Epithelial cell of esophagus (primary cell): ENCODE results near the gene TPI1.

Experiments
- DNase-seq: peaks from one replicate; pipeline ENCODE4 v3.0.0; 2010; ENCODE audit warnings: low read depth
- H3K4me3 ChIP-seq: 2 replicates; pipeline ENCODE4 v1.5.1; 2011; ENCODE audit warnings: mild to moderate bottlenecking, low read length, control low read depth
- CTCF ChIP-seq: IDR thresholded peaks from 2 replicates; pipeline ENCODE4 v1.5.1; 2011; ENCODE audit warnings: low read depth, mild to moderate bottlenecking, low read length, control low read depth, inconsistent platforms; ENCODE audit not compliant: insufficient read depth; ENCODE audit errors: missing control alignments

TPI1 gene

GRCh38 chr12:6914246-6914946 lies 47.1 kb downstream of the TPI1 start, which contains the start of gene ENO2:
TSS of gene ENO2 (plus strand) at chr12:6914580. CDS start at chr12:6915833, 1,253 bp downstream.
- peak; percentile 63 for DNase-seq
- no peak for TF ChIP-seq CTCF
- peak within 1 kb of the TSS; percentile 38 for H3K4me3 ChIP-seq

- H3K4me3 ChIP-seq = peak overlapping the region; percentile 38
Observed at GRCh38 chr12:6914947-6915788, 47.8 kb downstream of the TPI1 start.

GRCh38 chr12:6915789-6916285 lies 48.5 kb downstream of the TPI1 start:
- no peak for DNase-seq
- TF ChIP-seq CTCF = no peak
- no peak overlapping the region for H3K4me3 ChIP-seq

More at GRCh38 chr12:6914947-6915788, 47.8 kb downstream of the TPI1 start:
- no peak for TF ChIP-seq CTCF
- DNase-seq = no peak

GRCh38 chr12:6916426-6917200 lies 49.3 kb downstream of the TPI1 start:
- no peak overlapping the region for H3K4me3 ChIP-seq
- TF ChIP-seq CTCF = no peak
- DNase-seq = no peak

- DNase-seq = peak; percentile 50
- no peak for TF ChIP-seq CTCF
- no peak overlapping the region for H3K4me3 ChIP-seq
Observed at GRCh38 chr12:6917491-6918231, 50.3 kb downstream of the TPI1 start.

- H3K4me3 ChIP-seq = no peak overlapping the region
- peak; percentile 82 for DNase-seq
- no peak for TF ChIP-seq CTCF
Observed at GRCh38 chr12:6919588-6919987, 52.3 kb downstream of the TPI1 start.
